Measurements from ENCODE around the gene SMPDL3A.

SMPDL3A gene

GRCh38 chr6:122753000-122753687 is 35.9 kb upstream of the SMPDL3A start:
- no peak overlapping the region for H3K27ac ChIP-seq
- intact Hi-C loops (cut with DNase I; ENCODE audit: low total_unique reads) = no loop called here
- H3K27me3 ChIP-seq = no peaks in the 10 kb centered on the region
- DNase-seq = no peak
- no peaks in the 10 kb centered on the region for H3K9me3 ChIP-seq
- H3K4me3 ChIP-seq = no peak overlapping the region
- no peaks in the 10 kb centered on the region for H3K36me3 ChIP-seq
- peaks cover 0 to 4% (median 0%) of the 10 kb centered on the region in 4 donors for H3K4me1 ChIP-seq
- TF ChIP-seq CTCF (IDR thresholded peaks at IDR 0.05) = no peak

GRCh38 chr6:122753688-122754056 is 35.4 kb upstream of the SMPDL3A start:
- no peak for TF ChIP-seq CTCF (IDR thresholded peaks at IDR 0.05)
- intact Hi-C loops (cut with DNase I; ENCODE audit: low total_unique reads) = no loop called here
- DNase-seq = no peak
- no peak overlapping the region for H3K4me3 ChIP-seq
- no peaks in the 10 kb centered on the region for H3K27me3 ChIP-seq
- peaks cover 0 to 4% (median 0%) of the 10 kb centered on the region in 4 donors for H3K4me1 ChIP-seq
- H3K36me3 ChIP-seq = no peaks in the 10 kb centered on the region
- H3K9me3 ChIP-seq = no peaks in the 10 kb centered on the region
- no peak overlapping the region for H3K27ac ChIP-seq

- peaks cover 0 to 4% (median 0%) of the 10 kb centered on the region in 4 donors for H3K4me1 ChIP-seq
- intact Hi-C loops (cut with DNase I; ENCODE audit: low total_unique reads) = no loop called here
- H3K27me3 ChIP-seq = no peaks in the 10 kb centered on the region
- TF ChIP-seq CTCF (IDR thresholded peaks at IDR 0.05) = no peak
- H3K4me3 ChIP-seq = no peak overlapping the region
- no peak for DNase-seq
- no peaks in the 10 kb centered on the region for H3K9me3 ChIP-seq
- no peaks in the 10 kb centered on the region for H3K36me3 ChIP-seq
- H3K27ac ChIP-seq = no peak overlapping the region
These were observed 34.8 kb upstream of the SMPDL3A start for GRCh38 chr6:122754191-122754731.

- no peaks in the 10 kb centered on the region for H3K9me3 ChIP-seq
- H3K4me3 ChIP-seq = no peak overlapping the region
- H3K27me3 ChIP-seq = no peaks in the 10 kb centered on the region
- DNase-seq = no peak
- no peak for TF ChIP-seq CTCF (IDR thresholded peaks at IDR 0.05)
- intact Hi-C loops (cut with DNase I; ENCODE audit: low total_unique reads) = no loop called here
- H3K4me1 ChIP-seq = peaks cover 0 to 4% (median 0%) of the 10 kb centered on the region in 4 donors
- H3K27ac ChIP-seq = no peak overlapping the region
- H3K36me3 ChIP-seq = no peaks in the 10 kb centered on the region
These were observed 33.2 kb upstream of the SMPDL3A start for GRCh38 chr6:122755901-122756300.

- DNase-seq = no peak
- peaks cover 0 to 4% (median 0%) of the 10 kb centered on the region in 4 donors for H3K4me1 ChIP-seq
- H3K36me3 ChIP-seq = no peaks in the 10 kb centered on the region
- H3K27ac ChIP-seq = no peak overlapping the region
- no peaks in the 10 kb centered on the region for H3K27me3 ChIP-seq
- intact Hi-C loops (cut with DNase I; ENCODE audit: low total_unique reads) = no loop called here
- no peak overlapping the region for H3K4me3 ChIP-seq
- no peaks in the 10 kb centered on the region for H3K9me3 ChIP-seq
- no peak for TF ChIP-seq CTCF (IDR thresholded peaks at IDR 0.05)
These were observed 30.1 kb upstream of the SMPDL3A start for GRCh38 chr6:122758927-122759334.

Data from tibial artery (tissue), 4 donors.